H1 (cell line): ENCODE measurements around the gene KIAA1755. TPM values are rescaled to one million over a fixed set of nuclear protein-coding genes. Genes with fewer than 3 reads are reported as not detected.
A peak's percentile ranks its signal among the peaks of the same experiment; 100 is the strongest.

Experiments used
- CTCF ChIA-PET: fragments of 300-600 bp; sonication (Branson Sonifier 250); formaldehyde crosslinking; loops from one replicate; lab custom pipeline; 2021; ENCODE audit not compliant: partially characterized antibody; lab: Charles Lee
- POLR2A ChIA-PET: fragments of 300-600 bp; sonication (Branson Sonifier 250); formaldehyde crosslinking; loops from one replicate; lab custom pipeline; 2021; ENCODE audit warnings: inconsistent platforms; ENCODE audit not compliant: partially characterized antibody; lab: Charles Lee
- DNase-seq, 2 experiments: peaks; one replicate each; pipeline versions ENCODE4 v3.0.0 to v3.0.0-alpha.2; 2010 to 2022; ENCODE audit warnings: low spot score in 2 of 2, low read depth in 1 of 2, mixed read lengths in 1 of 2
- FAIRE-seq: peaks from 2 replicates; lab custom pipeline; 2011; peaks lifted over from hg19 to GRCh38; lab: Jason Lieb, UNC
- H2AFZ ChIP-seq: 2 replicates; pipeline ENCODE4 v1.8.1; 2012; ENCODE audit warnings: low read length, inconsistent platforms
- H2AK5ac ChIP-seq: 2 replicates; pipeline ENCODE4 v1.6.1; 2013; ENCODE audit warnings: low read depth, low read length
- H2BK120ac ChIP-seq: replicated peaks from 2 replicates; pipeline ENCODE3; 2013; ENCODE audit warnings: low read depth, low read length, inconsistent platforms
- H2BK12ac ChIP-seq: 2 replicates; pipeline ENCODE4 v1.6.1; 2013; ENCODE audit warnings: low read depth, low read length
- H2BK15ac ChIP-seq: 2 replicates; pipeline ENCODE4 v1.6.1; 2013; ENCODE audit warnings: low read length
- H2BK20ac ChIP-seq: 2 replicates; pipeline ENCODE4 v1.6.1; 2013; ENCODE audit warnings: low read length
- H2BK5ac ChIP-seq: 2 replicates; pipeline ENCODE4 v1.6.1; 2013; ENCODE audit warnings: low read depth, low read length
- H3K14ac ChIP-seq: 2 replicates; pipeline ENCODE4 v1.6.1; 2013; ENCODE audit warnings: inconsistent platforms; ENCODE audit not compliant: insufficient read length
- H3K18ac ChIP-seq: 2 replicates; pipeline ENCODE4 v1.6.1; 2013; ENCODE audit warnings: low read length; ENCODE audit errors: extremely low read depth
- H3K23ac ChIP-seq: 2 replicates; pipeline ENCODE4 v1.6.1; 2013; ENCODE audit warnings: inconsistent platforms; ENCODE audit not compliant: insufficient read length
- H3K23me2 ChIP-seq: 2 replicates; pipeline ENCODE4 v1.6.1; 2013; ENCODE audit warnings: low read depth, low read length
- H3K27ac ChIP-seq: 2 replicates; pipeline ENCODE4 v1.6.1; 2011; ENCODE audit warnings: low read depth, low read length, inconsistent platforms
- H3K27me3 ChIP-seq, 4 experiments: replicated peaks in 1 of 4; 1 replicate in 1 of 4; 2 replicates in 3 of 4; pipeline versions ENCODE4 v1.6.1 to v1.8.1; 2011 to 2013; ENCODE audit warnings: low read length in 3 of 4, mild to moderate bottlenecking in 3 of 4, inconsistent platforms in 2 of 4, mixed read lengths in 2 of 4, moderate library complexity in 1 of 4; ENCODE audit not compliant: control insufficient read depth in 3 of 4, insufficient read depth in 3 of 4; ENCODE audit errors: extremely low read depth in 1 of 4
- H3K36me3 ChIP-seq, 4 experiments: 2 replicates each; pipeline versions ENCODE4 v1.6.1 to v1.8.1; 2011 to 2013; ENCODE audit warnings: mild to moderate bottlenecking in 4 of 4, low read length in 3 of 4, moderate library complexity in 2 of 4, control low read depth in 1 of 4, inconsistent platforms in 1 of 4; ENCODE audit not compliant: insufficient read depth in 4 of 4, control insufficient read depth in 2 of 4
- H3K4ac ChIP-seq: replicated peaks from 2 replicates; pipeline ENCODE3; 2013; ENCODE audit warnings: low read length, low read depth, mixed read lengths, inconsistent platforms; ENCODE audit not compliant: insufficient read length
- H3K4me1 ChIP-seq, 4 experiments: replicated peaks in 1 of 4; 1 replicate in 1 of 4; 2 replicates in 3 of 4; pipeline versions ENCODE4 v1.6.1 to v1.8.1; 2011 to 2013; ENCODE audit warnings: low read length in 3 of 4, inconsistent platforms in 2 of 4, mixed read lengths in 1 of 4; ENCODE audit not compliant: insufficient read depth in 4 of 4, control insufficient read depth in 3 of 4
- H3K4me2 ChIP-seq, 2 experiments: 2 replicates each; pipeline versions ENCODE4 v1.6.1 to v1.8.1; 2011 to 2013; ENCODE audit warnings: low read depth in 2 of 2, low read length in 2 of 2, control low read depth in 1 of 2, inconsistent platforms in 1 of 2, mild to moderate bottlenecking in 1 of 2; ENCODE audit not compliant: insufficient read depth in 1 of 2
- H3K4me3 ChIP-seq, 4 experiments: fragments of 200-600, 300-600 bp in 1 of 4; sonication (generic), shearing (Covaris generic), sonication (Bioruptor Twin) in 1 of 4; 2 replicates each; pipeline versions ENCODE4 v1.5.1 to v1.8.1; 2011 to 2016; ENCODE audit warnings: low read length in 4 of 4, low read depth in 3 of 4, control low read depth in 2 of 4, inconsistent platforms in 2 of 4, mild to moderate bottlenecking in 2 of 4, mixed read lengths in 1 of 4, moderate library complexity in 1 of 4; ENCODE audit not compliant: insufficient read depth in 2 of 4; ENCODE audit errors: extremely low read depth in 1 of 4
- H3K56ac ChIP-seq: replicated peaks from 2 replicates; pipeline ENCODE3; 2013; ENCODE audit warnings: low read depth, mild to moderate bottlenecking, mixed read lengths, low read length, inconsistent platforms; ENCODE audit not compliant: insufficient read length
- H3K79me1 ChIP-seq: 2 replicates; pipeline ENCODE4 v1.6.1; 2013; ENCODE audit warnings: low read depth, low read length, control low read depth
- H3K79me2 ChIP-seq, 2 experiments: 2 replicates each; pipeline versions ENCODE4 v1.6.1 to v1.8.1; 2012 to 2013; ENCODE audit warnings: low read length in 2 of 2, mild to moderate bottlenecking in 2 of 2, inconsistent platforms in 1 of 2; ENCODE audit not compliant: insufficient read depth in 2 of 2, control insufficient read depth in 1 of 2
- H3K9ac ChIP-seq, 4 experiments: replicated peaks in 1 of 4; 1 replicate in 1 of 4; 2 replicates in 3 of 4; pipeline versions ENCODE4 v1.6.1 to v1.8.1; 2011 to 2013; ENCODE audit warnings: low read depth in 3 of 4, low read length in 3 of 4, control low read depth in 2 of 4, mild to moderate bottlenecking in 2 of 4, moderate library complexity in 2 of 4, inconsistent platforms in 1 of 4; ENCODE audit errors: extremely low read depth in 1 of 4
- H3K9me3 ChIP-seq, 2 experiments: 2 replicates each; pipeline versions ENCODE4 v1.6.1 to v1.8.1; 2012 to 2013; ENCODE audit warnings: mild to moderate bottlenecking in 2 of 2, moderate library complexity in 2 of 2, control low read depth in 1 of 2, inconsistent platforms in 1 of 2, low read depth in 1 of 2, low read length in 1 of 2, mixed read lengths in 1 of 2; ENCODE audit not compliant: insufficient read depth in 2 of 2
- H4K20me1 ChIP-seq, 2 experiments: replicated peaks in 1 of 2; 2 replicates each; pipeline versions ENCODE3 to v1.8.1; 2011 to 2013; ENCODE audit warnings: inconsistent platforms in 2 of 2, low read length in 2 of 2, mild to moderate bottlenecking in 1 of 2; ENCODE audit not compliant: insufficient read depth in 2 of 2, control insufficient read depth in 1 of 2
- H4K5ac ChIP-seq: 2 replicates; pipeline ENCODE4 v1.6.1; 2013; ENCODE audit warnings: low read length, low read depth, mixed read lengths, inconsistent platforms; ENCODE audit not compliant: insufficient read length
- H4K8ac ChIP-seq: 2 replicates; pipeline ENCODE4 v1.8.0; 2013; ENCODE audit warnings: mild to moderate bottlenecking, moderate library complexity, low read length, inconsistent platforms; ENCODE audit not compliant: insufficient read depth; ENCODE audit errors: extremely low read depth
- H4K91ac ChIP-seq: replicated peaks from 2 replicates; pipeline ENCODE3; 2013; ENCODE audit warnings: low read length, mixed read lengths, inconsistent platforms; ENCODE audit not compliant: insufficient read length
- CBX8 ChIP-seq: fragments of 300-800, 300-1000 bp; sonication (generic); IDR thresholded peaks from 2 replicates; pipeline ENCODE4 v1.7.1; 2016; ENCODE audit warnings: low read depth, low read length, borderline replicate concordance
- CHD1 ChIP-seq: IDR thresholded peaks from 2 replicates; pipeline ENCODE4 v1.6.1; 2012; ENCODE audit warnings: low read depth, low read length, improper control_type of control experiment
- POLR2A ChIP-seq, 2 experiments: IDR thresholded peaks; 1 replicate in 1 of 2; 2 replicates in 1 of 2; pipeline ENCODE4 v1.6.1; 2011; ENCODE audit warnings: low read depth in 2 of 2, low read length in 2 of 2, mild to moderate bottlenecking in 2 of 2; ENCODE audit errors: control extremely low read depth in 1 of 2
- POLR2AphosphoS5 ChIP-seq: IDR thresholded peaks from 2 replicates; pipeline ENCODE4 v1.6.1; 2011; ENCODE audit warnings: low read depth, low read length
- RAD21 ChIP-seq, 2 experiments: IDR thresholded peaks in 1 of 2; conservative IDR thresholded peaks in 1 of 2; 2 replicates each; pipeline ENCODE4 v1.6.1; 2011; ENCODE audit warnings: low read depth in 2 of 2, low read length in 2 of 2, improper control_type of control experiment in 1 of 2, inconsistent platforms in 1 of 2, mild to moderate bottlenecking in 1 of 2, moderate library complexity in 1 of 2
- SIRT6 ChIP-seq: IDR thresholded peaks from one replicate; pipeline ENCODE4 v1.7.1; 2012; ENCODE audit warnings: low read length, inconsistent platforms
- WGBS, 2 experiments: shearing (Covaris generic) in 1 of 2; methylation state at CpG; one replicate each; pipeline versions ENCODE4 v1.1.6 to v1.1.7; 2013 to 2015; ENCODE audit warnings: low lambda C conversion rate in 2 of 2, mixed read lengths in 2 of 2, inconsistent platforms in 1 of 2, low coverage in 1 of 2, missing lambda C conversion rate in 1 of 2; ENCODE audit not compliant: insufficient replicate concordance in 2 of 2, insufficient coverage in 1 of 2, insufficient read length in 1 of 2; ENCODE audit errors: extremely low coverage in 1 of 2, missing lambda C conversion rate in 1 of 2; 5-methylcytosine and 5-hydroxymethylcytosine counted together
- polyA plus RNA-seq, 7 experiments: library from polyadenylated mRNA; depleted of rRNA in 3 of 7; stranded (reverse) in 5 of 7; unstranded in 2 of 7; fragments of >200 nt in 5 of 7; fragments of 200-250 nt in 2 of 7; gene quantifications; 1 replicate in 5 of 7; 2 replicates in 1 of 7; 4 replicates in 1 of 7; pipeline versions ENCODE4 v1.2.1 to v1.2.3, GENCODE V29; 2011 to 2013; ENCODE audit warnings: missing spikeins in 2 of 7, mixed read lengths in 2 of 7
- total RNA-seq: library from RNA; stranded (reverse); fragmentation: NEBNext Ultra II Directional; extraction: Animal tissue kit (Norgen Biotek cat#: 25700); gene quantifications from 2 replicates; pipeline ENCODE4 v1.2.1, GENCODE V29; 2021
- TF ChIP-seq, protein P1 (sequence below), 3 experiments: IDR thresholded peaks; 1 replicate in 2 of 3; 2 replicates in 1 of 3; pipeline versions ENCODE4 v1.5.1 to v1.6.1; 2011; ENCODE audit warnings: low read length in 3 of 3, mild to moderate bottlenecking in 3 of 3, inconsistent platforms in 2 of 3, low read depth in 1 of 3, moderate library complexity in 1 of 3; ENCODE audit not compliant: insufficient read depth in 1 of 3; ENCODE audit errors: control extremely low read depth in 1 of 3

The KIAA1755 gene
- total and polyA plus RNA-seq, 2 of the 8 experiments (the other 6 are each of a cell fraction or from before 2014, with no cell fraction given), result 0.23 TPM; not detected in 1

DNA sequence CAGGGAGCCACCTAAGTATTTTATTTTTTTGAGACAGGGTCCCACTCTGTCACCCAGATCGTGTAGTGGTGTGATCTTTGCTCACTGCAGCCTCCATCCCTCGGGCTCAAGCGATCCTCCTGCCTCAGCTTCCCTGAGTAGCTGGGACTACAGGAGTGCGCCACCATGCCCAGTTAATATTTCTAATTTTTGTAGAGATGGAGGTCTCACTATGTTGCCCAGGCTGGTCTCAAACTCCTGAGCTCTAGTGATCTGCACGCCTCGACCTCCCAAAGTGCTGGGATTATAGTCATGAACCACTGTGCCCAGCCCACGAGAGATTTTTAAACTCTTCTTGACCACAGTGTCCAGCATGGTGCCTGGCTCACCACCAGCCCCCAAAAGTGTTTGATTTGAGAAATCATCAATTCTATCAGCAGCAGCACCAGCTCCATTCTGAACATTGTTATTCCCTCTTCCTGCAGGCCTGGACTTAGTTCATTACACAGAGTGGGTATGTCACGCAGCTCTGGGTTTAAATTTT lies 93.1 kb downstream of the KIAA1755 start:
- Histone ChIP-seq H4K5ac (no peak overlapping the region), H3K79me1 (no peaks in the 10 kb centered on the region), H3K56ac (no peak overlapping the region), H3K27me3 (no peaks in the 10 kb centered on the region; a peak in 2 of 7 replicates), H3K23ac (no peak overlapping the region), H2BK5ac (no peak overlapping the region), H3K4me3 (no peak overlapping the region), H3K4me2 (no peak overlapping the region), H3K18ac (no peak overlapping the region), H4K8ac (peak overlapping the region; percentile 51; the same call in 1 of the 2 replicates), H3K14ac (no peak overlapping the region), H2AFZ (no peak overlapping the region), H3K4ac (no peak overlapping the region), H3K9ac (no peak overlapping the region), H3K4me1 (peaks cover 0 to 2% (median 0%) of the 10 kb centered on the region in 4 experiments; a peak in 1 of 7 replicates), H4K91ac (no peak overlapping the region), H4K20me1 (no peaks in the 10 kb centered on the region), H2AK5ac (no peak overlapping the region), H3K9me3 (no peaks in the 10 kb centered on the region), H3K23me2 (peaks cover 4% of the 10 kb centered on the region; the same call in 1 of the 2 replicates), H2BK120ac (no peak overlapping the region), H2BK12ac (no peak overlapping the region), H2BK15ac (no peak overlapping the region), H2BK20ac (no peak overlapping the region), H3K27ac (no peak overlapping the region), H3K79me2 (no peaks in the 10 kb centered on the region), H3K36me3 (no peaks in the 10 kb centered on the region)
- TF ChIP-seq RAD21 (IDR thresholded peaks at IDR 0.05 in 1 of 2, conservative IDR thresholded peaks at IDR 0.05 in 1 of 2; ENCODE audit: low read depth in 2 of 2, low read length in 2 of 2) (no peak), SIRT6 (no peak), CHD1 (no peak), POLR2AphosphoS5 (no peak), POLR2A (IDR thresholded peaks at IDR 0.05; ENCODE audit: control extremely low read depth in 1 of 2, low read depth in 2 of 2, low read length in 2 of 2) (no peak), CBX8 (no peak)
- TF ChIP-seq, protein P1, sequence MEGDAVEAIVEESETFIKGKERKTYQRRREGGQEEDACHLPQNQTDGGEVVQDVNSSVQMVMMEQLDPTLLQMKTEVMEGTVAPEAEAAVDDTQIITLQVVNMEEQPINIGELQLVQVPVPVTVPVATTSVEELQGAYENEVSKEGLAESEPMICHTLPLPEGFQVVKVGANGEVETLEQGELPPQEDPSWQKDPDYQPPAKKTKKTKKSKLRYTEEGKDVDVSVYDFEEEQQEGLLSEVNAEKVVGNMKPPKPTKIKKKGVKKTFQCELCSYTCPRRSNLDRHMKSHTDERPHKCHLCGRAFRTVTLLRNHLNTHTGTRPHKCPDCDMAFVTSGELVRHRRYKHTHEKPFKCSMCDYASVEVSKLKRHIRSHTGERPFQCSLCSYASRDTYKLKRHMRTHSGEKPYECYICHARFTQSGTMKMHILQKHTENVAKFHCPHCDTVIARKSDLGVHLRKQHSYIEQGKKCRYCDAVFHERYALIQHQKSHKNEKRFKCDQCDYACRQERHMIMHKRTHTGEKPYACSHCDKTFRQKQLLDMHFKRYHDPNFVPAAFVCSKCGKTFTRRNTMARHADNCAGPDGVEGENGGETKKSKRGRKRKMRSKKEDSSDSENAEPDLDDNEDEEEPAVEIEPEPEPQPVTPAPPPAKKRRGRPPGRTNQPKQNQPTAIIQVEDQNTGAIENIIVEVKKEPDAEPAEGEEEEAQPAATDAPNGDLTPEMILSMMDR (IDR thresholded peaks at IDR 0.05; ENCODE audit: control extremely low read depth in 1 of 3, insufficient read depth in 1 of 3, low read depth in 1 of 3, low read length in 3 of 3), result no peak
- FAIRE-seq, result no peak
- 87% methylated on average over 8 of the region's 8 CpGs; no CpG with 5 or more reads in 1 of the 2 experiments for WGBS, 2 experiments
- no peak for DNase-seq
- CTCF ChIA-PET, result interaction anchor here (0.6 to 4.5 kb wide), 10 partner anchors 9 to 94 kb away, joined by 3 to 27 read pairs (median 5); no protein-coding TSS in a partner anchor
- POLR2A ChIA-PET, result no interaction called here
